GM12878 (cell line): ENCODE data around the gene DYNLL1. TPM values are rescaled to one million over a fixed set of nuclear protein-coding genes. Genes with fewer than 3 reads are reported as not detected.

Experiments used
- ATAC-seq: fragments of 200-7000 bp; cut with Tn5 transposase; 3 replicates; pipeline ENCODE4 v1.9.1; 2020; ENCODE audit warnings: mild to moderate bottlenecking, moderate library complexity
- BruUV-seq: library from RNA; stranded (reverse); fragments of 400-500 nt; replicated peaks from 2 replicates; lab custom pipeline; 2021; lab: Mats Ljungman, UMichigan
- CTCF ChIA-PET: fragments of 300-600 bp; sonication (Branson Sonifier 250); formaldehyde crosslinking; extraction: SDS; loops from one replicate; lab custom pipeline; 2021; ENCODE audit warnings: inconsistent platforms; lab: Yijun Ruan, JAX
- POLR2A ChIA-PET: fragments of 350-600 bp; formaldehyde crosslinking; extraction: SDS; loops from one replicate; lab custom pipeline; 2021; ENCODE audit warnings: inconsistent platforms; lab: Charles Lee
- RAD21 ChIA-PET: fragments of 300-600 bp; sonication (Branson Sonifier 250); formaldehyde crosslinking; loops from one replicate; lab custom pipeline; 2023; ENCODE audit warnings: antibody characterized with exemption; ENCODE audit not compliant: unreplicated experiment; lab: Charles Lee
- SMC1A ChIA-PET: fragments of 300-600 bp; sonication (Branson Sonifier 250); formaldehyde crosslinking; loops from one replicate; lab custom pipeline; 2023; ENCODE audit not compliant: unreplicated experiment, uncharacterized antibody; lab: Charles Lee
- DNase-seq: peaks from one replicate; pipeline ENCODE4 v3.0.0-alpha.2; 2011; ENCODE audit warnings: low read depth, low spot score
- FAIRE-seq: peaks from 3 replicates; lab custom pipeline; 2011; peaks lifted over from hg19 to GRCh38; lab: Jason Lieb, UNC
- H2AFZ ChIP-seq: 2 replicates; pipeline ENCODE4 v1.6.0; 2011; ENCODE audit warnings: low read depth, low read length, control low read depth; ENCODE audit not compliant: control insufficient read depth
- H3K27ac ChIP-seq: 2 replicates; pipeline ENCODE4 v1.5.1; 2011; ENCODE audit warnings: control low read depth; ENCODE audit not compliant: control insufficient read depth, insufficient read depth
- H3K27me3 ChIP-seq, 2 experiments: replicated peaks in 1 of 2; 2 replicates each; pipeline versions ENCODE4 v1.6.0 to v1.6.1; 2011; ENCODE audit warnings: low read length in 1 of 2; ENCODE audit not compliant: control insufficient read depth in 2 of 2, insufficient read depth in 2 of 2
- H3K36me3 ChIP-seq, 2 experiments: 2 replicates each; pipeline ENCODE4 v1.5.1; 2011; ENCODE audit warnings: low read length in 1 of 2; ENCODE audit not compliant: control insufficient read depth in 2 of 2, insufficient read depth in 2 of 2
- H3K4me1 ChIP-seq: 2 replicates; pipeline ENCODE4 v1.6.1; 2011; ENCODE audit warnings: mild to moderate bottlenecking, low read length, moderate library complexity, mixed read lengths; ENCODE audit not compliant: control insufficient read depth, insufficient read depth
- H3K4me2 ChIP-seq: 2 replicates; pipeline ENCODE4 v1.6.0; 2011; ENCODE audit warnings: control low read depth; ENCODE audit not compliant: control insufficient read depth, insufficient read depth
- H3K4me3 ChIP-seq: fragments of 200-600 bp; sonication (generic); 2 replicates; pipeline ENCODE4 v1.5.1; 2016
- H3K79me2 ChIP-seq: 2 replicates; pipeline ENCODE4 v1.6.0; 2011; ENCODE audit warnings: low read length; ENCODE audit not compliant: control insufficient read depth, insufficient read depth
- H3K9ac ChIP-seq: 2 replicates; pipeline ENCODE4 v1.8.0; 2011; ENCODE audit warnings: low read length, control low read depth, mixed read lengths; ENCODE audit not compliant: control insufficient read depth, insufficient read depth
- H3K9me3 ChIP-seq: replicated peaks from 3 replicates; pipeline ENCODE4 v1.5.1; 2011; ENCODE audit warnings: mild to moderate bottlenecking, low read length; ENCODE audit not compliant: control insufficient read depth, insufficient read depth
- H4K20me1 ChIP-seq: 2 replicates; pipeline ENCODE4 v1.6.0; 2011; ENCODE audit not compliant: control insufficient read depth, insufficient read depth
- ASH2L ChIP-seq: fragments of 300-600, 200-600 bp; sonication (generic); IDR thresholded peaks from 2 replicates; pipeline ENCODE4 v1.6.1; 2017; ENCODE audit warnings: low read depth, mild to moderate bottlenecking, borderline replicate concordance
- BHLHE40 ChIP-seq, 2 experiments: fragments of 450-650 bp in 1 of 2; IDR thresholded peaks; 2 replicates each; pipeline ENCODE4 v1.6.1; 2011 to 2017; ENCODE audit warnings: low read depth in 2 of 2, borderline replicate concordance in 1 of 2, improper control_type of control experiment in 1 of 2, low read length in 1 of 2, mild to moderate bottlenecking in 1 of 2
- CREB1 ChIP-seq: IDR thresholded peaks from 2 replicates; pipeline ENCODE4 v1.6.1; 2012; ENCODE audit warnings: low read depth, mild to moderate bottlenecking, inconsistent platforms
- ETV6 ChIP-seq, 2 experiments: fragments of 450-650 bp in 1 of 2; IDR thresholded peaks in 1 of 2; conservative IDR thresholded peaks in 1 of 2; 2 replicates each; pipeline ENCODE4 v1.6.1; 2014; ENCODE audit warnings: antibody characterized with exemption in 1 of 2, borderline replicate concordance in 1 of 2, low read depth in 1 of 2, mild to moderate bottlenecking in 1 of 2, moderate library complexity in 1 of 2
- EZH2 ChIP-seq: IDR thresholded peaks from 2 replicates; pipeline ENCODE4 v1.6.1; 2012; ENCODE audit warnings: low read depth, mild to moderate bottlenecking, control low read depth, inconsistent platforms, low read length, borderline replicate concordance; ENCODE audit not compliant: control insufficient read depth
- JUNB ChIP-seq: IDR thresholded peaks from 2 replicates; pipeline ENCODE4 v1.6.1; 2016; ENCODE audit warnings: antibody characterized with exemption, mild to moderate bottlenecking
- JUND ChIP-seq: IDR thresholded peaks from 2 replicates; pipeline ENCODE4 v1.6.1; 2012; ENCODE audit warnings: low read depth, mild to moderate bottlenecking, low read length, improper control_type of control experiment, moderate library complexity
- KDM1A ChIP-seq: fragments of 200-600 bp; sonication (generic); IDR thresholded peaks from 2 replicates; pipeline ENCODE4 v1.6.1; 2016; ENCODE audit warnings: borderline replicate concordance
- MEF2B ChIP-seq: fragments of 450-650 bp; IDR thresholded peaks from 2 replicates; pipeline ENCODE4 v1.6.1; 2018; ENCODE audit warnings: mild to moderate bottlenecking, moderate library complexity; ENCODE audit not compliant: partially characterized antibody, poor library complexity, severe bottlenecking
- PBX3 ChIP-seq: IDR thresholded peaks from 2 replicates; pipeline ENCODE4 v1.6.1; 2011; ENCODE audit warnings: mild to moderate bottlenecking, low read depth, low read length, moderate library complexity; ENCODE audit not compliant: insufficient replicate concordance
- POLR2A ChIP-seq: IDR thresholded peaks from 2 replicates; pipeline ENCODE4 v1.6.1; 2011; ENCODE audit warnings: low read depth, mild to moderate bottlenecking, low read length
- POLR2AphosphoS5 ChIP-seq: IDR thresholded peaks from 2 replicates; pipeline ENCODE4 v1.6.1; 2011; ENCODE audit warnings: mild to moderate bottlenecking, low read length, inconsistent platforms
- RAD51 ChIP-seq: fragments of 450-650 bp; IDR thresholded peaks from 2 replicates; pipeline ENCODE4 v1.6.1; 2016; ENCODE audit warnings: moderate library complexity, mild to moderate bottlenecking, inconsistent platforms
- RUNX3 ChIP-seq: IDR thresholded peaks from 2 replicates; pipeline ENCODE4 v1.6.1; 2012; ENCODE audit warnings: low read length, inconsistent platforms
- SIN3A ChIP-seq: IDR thresholded peaks from 2 replicates; pipeline ENCODE4 v1.6.1; 2012; ENCODE audit warnings: low read depth, low read length, improper control_type of control experiment
- ZBTB11 ChIP-seq: fragments of 450-650 bp; formaldehyde crosslinking; IDR thresholded peaks from 2 replicates; pipeline ENCODE4 v1.5.0; 2022; ENCODE audit warnings: mild to moderate bottlenecking, missing genetic modification characterization
- ZSCAN29 ChIP-seq: fragments of 450-650 bp; IDR thresholded peaks from 2 replicates; pipeline ENCODE4 v1.6.1; 2017; ENCODE audit warnings: mild to moderate bottlenecking, moderate library complexity
- WGBS: methylation state at CpG from one replicate; pipeline ENCODE4 v1.1.6; 2016; ENCODE audit warnings: low lambda C conversion rate; ENCODE audit not compliant: insufficient replicate concordance, insufficient coverage; ENCODE audit errors: missing lambda C conversion rate; 5-methylcytosine and 5-hydroxymethylcytosine counted together
- in situ Hi-C: fragments of 300-500 bp; cut with MboI; formaldehyde crosslinking; loops from 9 replicates; pipeline ENCODE4 v1.14.3; 2018; ENCODE audit warnings: mixed read lengths
- intact Hi-C: fragments of 100-400 bp; cut with micrococcal nuclease; formaldehyde crosslinking; loops from one replicate; pipeline ENCODE4 v1.14.2; 2022; ENCODE audit not compliant: unreplicated experiment
- polyA plus RNA-seq, 11 experiments: library from polyadenylated mRNA; depleted of rRNA in 4 of 11; unstranded in 6 of 11; stranded (reverse) in 5 of 11; fragments of >200 nt; fragmentation: Nextera tagmentation in 4 of 11; fragmentation: Illumina TruSeq in 1 of 11; extraction: Ambion mirVana in 4 of 11; extraction: Trizol in 1 of 11; gene quantifications; 1 replicate in 1 of 11; 2 replicates in 10 of 11; pipeline versions ENCODE4 v1.2.1 to v1.2.3, GENCODE V29; 2011 to 2016; ENCODE audit warnings: inconsistent platforms in 2 of 11, missing spikeins in 2 of 11, low read depth in 1 of 11
- total RNA-seq, 4 experiments: library from RNA; depleted of rRNA in 3 of 4; stranded (reverse); fragments of >200 nt in 3 of 4; fragmentation: Illumina TruSeq in 1 of 4; extraction: Trizol in 1 of 4; gene quantifications; 2 replicates each; pipeline versions ENCODE4 v1.2.1 to v1.2.3, GENCODE V29; 2013 to 2021

DYNLL1 gene
- total and polyA plus RNA-seq, 10 of the 15 experiments (the other 5 are each of a cell fraction or from before 2014, with no cell fraction given), result 239 to 796 (median 379) TPM

DNA sequence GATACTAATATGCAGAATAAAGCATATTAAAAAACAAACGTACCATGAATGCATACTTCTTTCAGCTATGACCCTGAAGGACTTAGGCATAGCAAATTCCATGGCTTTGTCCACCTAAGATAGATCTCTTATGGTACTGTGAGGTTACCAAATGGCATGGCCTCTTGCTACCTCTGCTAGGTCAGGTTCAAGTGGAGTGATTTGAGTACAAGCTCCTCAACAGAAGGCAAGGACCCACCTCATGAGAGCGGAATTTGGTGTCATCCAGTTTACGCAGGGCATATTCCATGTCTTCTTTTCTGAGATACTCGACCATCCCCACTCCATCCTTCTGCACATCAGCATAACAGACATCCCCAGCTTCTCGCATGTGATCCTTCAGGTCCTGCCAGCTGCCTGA is 32.2 kb upstream of the DYNLL1 start:
- no TSS peak for BruUV-seq
- ChIA-PET CTCF (interaction anchor here (1.0 to 1.4 kb wide), 3 partner anchors 16 to 118 kb away, joined by 3 to 4 read pairs (median 4); partner anchors contain the start of gene POP5), SMC1A (interaction anchor here (0.6 to 2.6 kb wide), 5 partner anchors 9 to 112 kb away, joined by 3 to 10 read pairs (median 4); partner anchors contain the start of gene COX6A1), RAD21 (no interaction called here), POLR2A (interaction anchor here (1.6 to 1.8 kb wide), 2 partner anchors 11 to 23 kb away, joined by 4 to 5 read pairs; no protein-coding TSS in a partner anchor)
- no peak overlapping the region for H3K4me2 ChIP-seq
- FAIRE-seq (no peak), ATAC-seq (no peak), DNase-seq (no peak)
- peaks cover 29 to 53% of the 10 kb centered on the region in 2 experiments for H3K36me3 ChIP-seq
- H3K27ac ChIP-seq, result no peak overlapping the region
- TF ChIP-seq EZH2 (no peak), MEF2B (no peak), JUND (no peak), PBX3 (no peak), ETV6 (conservative IDR thresholded peaks at IDR 0.05 in 1 of 2, IDR thresholded peaks at IDR 0.05 in 1 of 2; ENCODE audit: borderline replicate concordance in 1 of 2, low read depth in 1 of 2) (no peak), RAD51 (no peak), POLR2AphosphoS5 (peak; percentile 23; the same call in 1 of the 2 replicates), KDM1A (no peak), JUNB (no peak), ZBTB11 (no peak), BHLHE40 (IDR thresholded peaks at IDR 0.05; ENCODE audit: borderline replicate concordance in 1 of 2, low read depth in 2 of 2, low read length in 1 of 2) (no peak), SIN3A (no peak), CREB1 (no peak), RUNX3 (no peak), ASH2L (no peak), POLR2A (peak; percentile 50), ZSCAN29 (no peak)
- H3K4me1 ChIP-seq, result peaks cover 12% of the 10 kb centered on the region
- H3K27me3 ChIP-seq, result no peaks in the 10 kb centered on the region
- no peaks in the 10 kb centered on the region for H3K9me3 ChIP-seq
- intact Hi-C loops, result no loop called here
- no peak overlapping the region for H2AFZ ChIP-seq
- H3K79me2 ChIP-seq, result peaks cover 33% of the 10 kb centered on the region
- 80% methylated on average over 5 of the region's 5 CpGs for WGBS
- in situ Hi-C loops, result no loop called here
- H3K4me3 ChIP-seq, result no peak overlapping the region
- peaks cover 10% of the 10 kb centered on the region for H4K20me1 ChIP-seq
- no peak overlapping the region for H3K9ac ChIP-seq
